ENCODE measurements around the gene LSM14B. TPM values are rescaled to one million over a fixed set of nuclear protein-coding genes. Genes with fewer than 3 reads are reported as not detected.

The LSM14B gene
- polyA plus RNA-seq, 1 donor from 2014 or later: 0.98 TPM

DNA sequence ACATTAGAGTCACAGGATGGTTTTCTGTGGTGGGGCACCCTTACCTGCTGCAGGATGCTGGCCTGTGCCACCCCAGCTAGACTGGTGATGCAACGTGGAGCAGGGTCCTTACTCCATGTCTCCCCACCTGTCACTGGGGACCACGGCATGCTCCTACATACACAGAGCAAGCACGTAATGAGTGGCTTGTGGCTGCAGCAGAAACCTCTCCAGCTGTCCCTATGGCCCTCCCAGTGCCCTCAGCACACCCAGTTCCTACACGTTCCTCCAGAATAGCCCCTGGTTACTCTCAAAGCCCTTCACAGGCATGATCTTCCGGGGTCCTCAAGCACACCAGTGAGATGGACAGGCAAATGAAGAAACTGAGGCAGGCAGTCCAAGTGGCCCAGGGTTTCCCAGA, 3.2 kb upstream of the LSM14B start:
- H3K9me3 Mint-ChIP-seq: peaks cover 0 to 9% (median 0%) of the 10 kb centered on the region in 3 donors
- peaks cover 7 to 12% (median 9%) of the 10 kb centered on the region in 3 donors for H3K4me1 Mint-ChIP-seq
- H3K27ac Mint-ChIP-seq: peak overlapping the region in 1 of 3 donors; percentile 100
- H3K27me3 Mint-ChIP-seq: peaks cover 6% of the 10 kb centered on the region
- H3K36me3 Mint-ChIP-seq: no peaks in the 10 kb centered on the region
- peak overlapping the region in 3 of 4 donors; percentile 41 to 76 (median 43) for H3K4me3 Mint-ChIP-seq

DNA sequence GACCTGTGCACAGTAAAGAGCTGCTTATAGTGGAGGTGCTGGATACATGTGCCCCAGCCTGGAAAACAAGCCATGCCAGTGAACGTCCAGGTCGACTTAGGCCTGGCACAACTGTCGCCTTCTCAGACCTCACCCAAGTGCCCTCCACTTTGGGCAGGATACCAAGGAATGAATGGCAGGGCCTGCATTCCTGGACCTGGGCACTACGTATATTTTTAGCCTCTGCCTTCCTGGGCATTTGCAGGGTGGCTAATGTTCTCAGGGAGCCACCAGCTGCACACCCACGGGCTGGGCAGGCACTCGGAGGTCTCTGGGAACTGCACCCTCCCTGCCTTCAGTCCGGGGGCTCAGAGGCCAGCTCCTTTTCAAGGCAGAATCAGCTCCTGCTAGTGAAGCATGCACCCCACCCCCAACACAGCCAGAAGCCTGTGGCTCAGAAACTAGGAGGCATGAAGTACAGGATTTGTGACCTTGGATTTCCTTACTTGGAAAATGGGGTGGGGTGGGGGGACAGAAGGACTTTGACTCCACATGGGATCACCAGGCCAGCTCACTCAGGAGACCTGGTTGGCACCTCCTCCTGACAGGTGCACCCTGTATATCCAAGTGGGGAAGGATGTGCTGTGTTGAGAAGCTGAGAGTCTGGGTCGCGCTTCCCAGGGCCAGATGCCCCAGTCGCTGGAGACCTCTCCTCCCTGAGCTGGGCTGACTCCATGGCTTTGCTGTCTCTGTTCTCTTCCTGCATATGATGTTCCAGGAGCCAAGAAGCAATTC, 2.5 kb upstream of the LSM14B start:
- H3K36me3 Mint-ChIP-seq: no peaks in the 10 kb centered on the region
- peak overlapping the region; percentile 19 to 100 (median 53) for H3K27ac Mint-ChIP-seq
- H3K9me3 Mint-ChIP-seq: peaks cover 0 to 7% (median 0%) of the 10 kb centered on the region in 3 donors
- peaks cover 13 to 17% (median 14%) of the 10 kb centered on the region in 3 donors for H3K4me1 Mint-ChIP-seq
- peaks cover 3% of the 10 kb centered on the region for H3K27me3 Mint-ChIP-seq
- peak overlapping the region in 2 of 4 donors; percentile 76 to 97 for H3K4me3 Mint-ChIP-seq

DNA sequence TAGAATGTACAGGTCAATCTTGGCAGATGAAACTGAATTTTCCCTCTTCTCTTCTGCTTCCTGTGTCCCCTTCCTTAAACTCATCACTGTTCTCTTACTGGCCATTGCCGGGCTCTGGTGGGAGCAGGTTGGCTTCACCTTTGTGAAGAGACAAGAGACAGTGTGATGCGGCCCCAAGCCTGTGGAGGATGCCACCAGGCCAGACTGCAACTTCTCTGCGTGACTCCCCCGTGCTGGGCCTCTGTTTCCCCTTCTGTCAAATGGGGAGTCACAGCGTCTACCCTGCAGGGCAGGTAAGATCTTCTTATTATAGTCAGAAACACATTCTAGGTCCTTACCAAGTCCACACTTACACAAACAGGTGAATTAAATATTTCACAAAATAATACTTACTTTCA, 1.9 kb upstream of the LSM14B start:
- Mint-ChIP-seq H3K9me3 (peaks cover 0 to 5% (median 0%) of the 10 kb centered on the region in 3 donors), H3K36me3 (no peaks in the 10 kb centered on the region), H3K4me1 (peaks cover 14 to 17% (median 15%) of the 10 kb centered on the region in 3 donors), H3K27me3 (peaks cover 3% of the 10 kb centered on the region), H3K4me3 (peak overlapping the region in 1 of 4 donors; percentile 97), H3K27ac (peak overlapping the region in 2 of 3 donors; percentile 19 to 100)

DNA sequence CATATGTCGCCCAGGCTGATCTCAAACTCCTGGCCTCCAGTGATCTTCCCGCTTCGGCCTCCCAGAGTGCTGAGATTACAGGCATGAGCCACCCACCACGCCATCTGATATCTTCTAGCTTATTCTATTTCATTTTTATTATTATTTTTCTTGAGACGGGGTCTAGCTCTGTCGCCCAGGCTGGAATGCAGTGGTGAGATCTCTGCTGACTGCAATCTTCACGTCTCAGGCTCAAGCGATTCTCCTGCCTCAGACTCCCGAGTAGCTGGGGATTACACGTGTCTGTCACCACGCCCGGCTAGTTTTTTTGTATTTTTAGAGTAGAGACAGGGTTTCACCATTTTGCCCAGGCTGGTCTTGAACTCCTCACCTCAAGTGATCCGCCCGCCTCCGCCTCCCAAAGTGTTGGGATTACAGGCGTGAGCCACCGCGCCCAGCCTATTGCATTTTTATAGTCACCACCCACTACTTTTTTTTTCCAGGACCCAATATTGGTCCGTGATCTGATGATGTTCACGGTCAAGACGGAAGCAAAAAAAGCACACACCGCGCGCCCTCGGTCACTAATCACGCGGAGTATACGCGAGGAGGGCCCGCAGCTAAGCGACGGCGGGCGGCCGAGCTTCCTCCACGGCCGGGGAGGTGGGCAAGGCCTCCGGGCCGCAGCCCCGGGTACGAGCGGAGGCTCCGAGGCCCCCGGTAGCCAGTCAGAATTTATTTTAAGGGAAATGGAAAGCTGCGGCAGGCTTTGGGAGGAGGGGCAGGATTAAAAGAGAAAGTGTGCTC, 1.1 kb upstream of the LSM14B start:
- peak overlapping the region; percentile 87 to 100 (median 92) for H3K27ac Mint-ChIP-seq
- no peaks in the 10 kb centered on the region for H3K9me3 Mint-ChIP-seq
- no peaks in the 10 kb centered on the region for H3K36me3 Mint-ChIP-seq
- H3K4me1 Mint-ChIP-seq: peaks cover 14 to 17% (median 15%) of the 10 kb centered on the region in 3 donors
- H3K4me3 Mint-ChIP-seq: peak overlapping the region; percentile 87 to 97 (median 96)
- H3K27me3 Mint-ChIP-seq: peaks cover 3% of the 10 kb centered on the region

DNA sequence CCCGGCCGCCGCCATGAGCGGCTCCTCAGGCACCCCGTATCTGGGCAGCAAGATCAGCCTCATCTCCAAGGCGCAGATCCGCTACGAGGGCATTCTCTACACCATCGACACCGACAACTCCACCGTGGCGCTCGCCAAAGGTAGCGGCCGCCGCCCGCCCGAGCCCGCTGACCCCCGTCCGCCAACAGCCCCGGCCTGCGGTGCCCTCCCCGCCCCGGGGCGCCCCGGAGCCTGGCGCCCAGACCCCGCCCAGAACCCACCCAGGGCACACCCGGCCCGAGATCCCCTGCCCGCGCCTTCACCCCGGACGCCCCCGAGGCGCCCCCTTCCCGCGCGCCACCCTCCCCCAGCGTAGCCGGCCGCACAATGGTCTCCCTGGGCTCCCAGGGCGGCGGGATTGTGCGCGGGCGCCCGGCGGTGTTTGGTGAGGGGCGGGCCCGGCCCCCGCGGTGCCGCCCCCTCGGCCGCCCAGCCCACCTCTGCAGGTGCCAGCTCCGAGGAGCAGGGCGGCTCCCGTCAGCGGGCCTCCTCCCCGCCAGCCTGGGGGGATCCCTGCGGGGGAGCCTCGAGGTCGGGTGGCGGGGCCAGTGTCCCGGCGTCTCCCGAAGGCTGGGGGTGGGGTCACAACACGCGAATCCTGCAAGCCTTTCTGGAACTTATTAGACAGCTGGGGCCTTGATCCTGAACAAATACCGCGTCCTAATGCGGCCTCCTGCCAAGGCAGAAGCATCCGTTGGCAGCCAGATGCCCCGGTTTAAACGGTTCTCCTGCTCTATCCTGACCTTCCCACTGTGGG, 577 bp downstream of the LSM14B start:
- peaks cover 20 to 22% (median 20%) of the 10 kb centered on the region in 3 donors for H3K4me1 Mint-ChIP-seq

DNA sequence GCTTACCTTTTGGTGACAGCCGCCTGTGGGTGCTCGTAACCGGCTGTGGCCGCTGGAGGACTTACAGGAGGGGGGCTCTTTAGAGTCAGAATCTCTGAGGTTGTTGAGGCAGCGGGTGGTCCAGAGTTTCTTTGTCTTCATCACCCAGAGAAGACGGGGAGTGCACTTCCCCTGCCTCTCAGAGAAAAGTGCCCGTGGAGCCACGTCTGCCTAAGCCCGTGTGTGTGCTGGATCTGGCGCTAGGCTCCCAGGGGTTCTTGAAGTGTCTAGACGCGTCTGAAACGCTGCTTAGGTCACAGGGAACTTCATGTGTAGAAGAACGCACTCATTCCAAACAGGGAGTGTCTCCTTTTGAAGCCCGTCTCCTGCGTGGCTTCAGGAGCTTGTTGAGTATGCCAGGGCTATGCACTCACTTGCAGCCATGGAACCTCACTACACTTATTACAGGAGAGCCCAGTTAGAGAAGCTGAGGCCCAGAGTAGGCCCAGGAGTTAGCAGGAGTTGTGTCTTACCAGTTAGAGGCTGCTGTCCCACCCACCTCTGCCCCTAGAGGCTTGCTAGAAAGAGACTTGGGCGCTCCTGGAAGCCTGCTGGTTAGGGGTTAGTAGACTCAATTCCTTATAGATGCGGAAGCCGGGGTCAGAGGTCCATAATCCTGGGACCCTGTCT, 1.3 kb downstream of the LSM14B start:
- Mint-ChIP-seq H3K4me1 (peaks cover 20 to 30% (median 25%) of the 10 kb centered on the region in 3 donors), H3K27me3 (peaks cover 3% of the 10 kb centered on the region), H3K36me3 (no peaks in the 10 kb centered on the region), H3K27ac (peak overlapping the region; percentile 53 to 96 (median 67)), H3K9me3 (no peaks in the 10 kb centered on the region), H3K4me3 (peak overlapping the region; percentile 82 to 92 (median 91))

More for the DNA sequence above, 577 bp downstream of the LSM14B start:
- Mint-ChIP-seq H3K9me3 (no peaks in the 10 kb centered on the region), H3K27ac (peak overlapping the region; percentile 53 to 96 (median 67)), H3K36me3 (no peaks in the 10 kb centered on the region), H3K27me3 (peaks cover 3% of the 10 kb centered on the region), H3K4me3 (peak overlapping the region; percentile 82 to 92 (median 91))

DNA sequence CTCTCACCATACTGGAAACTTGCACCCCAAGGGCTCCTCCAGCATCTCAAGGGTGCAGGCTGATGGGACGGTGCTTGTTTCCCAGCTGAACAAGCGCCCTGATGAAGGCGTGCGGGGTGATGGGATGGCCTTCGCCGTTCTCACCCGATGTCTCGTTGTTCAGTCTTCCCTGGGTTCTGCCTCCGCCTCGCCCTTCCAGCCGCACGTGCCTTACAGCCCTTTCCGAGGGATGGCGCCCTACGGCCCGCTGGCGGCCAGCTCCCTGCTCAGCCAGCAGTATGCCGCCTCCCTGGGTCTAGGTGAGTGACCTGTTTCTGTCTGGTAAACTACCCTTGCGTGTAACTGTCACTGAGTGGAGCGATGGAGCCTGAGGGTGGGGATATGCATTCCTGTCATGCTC, 3.9 kb downstream of the LSM14B start:
- H3K27me3 Mint-ChIP-seq: no peaks in the 10 kb centered on the region
- H3K4me1 Mint-ChIP-seq: peaks cover 20 to 33% (median 26%) of the 10 kb centered on the region in 3 donors
- peak overlapping the region in 2 of 3 donors; percentile 48 to 55 for H3K27ac Mint-ChIP-seq
- H3K9me3 Mint-ChIP-seq: no peaks in the 10 kb centered on the region
- H3K4me3 Mint-ChIP-seq: peak overlapping the region in 2 of 4 donors; percentile 54 to 90
- H3K36me3 Mint-ChIP-seq: no peaks in the 10 kb centered on the region

DNA sequence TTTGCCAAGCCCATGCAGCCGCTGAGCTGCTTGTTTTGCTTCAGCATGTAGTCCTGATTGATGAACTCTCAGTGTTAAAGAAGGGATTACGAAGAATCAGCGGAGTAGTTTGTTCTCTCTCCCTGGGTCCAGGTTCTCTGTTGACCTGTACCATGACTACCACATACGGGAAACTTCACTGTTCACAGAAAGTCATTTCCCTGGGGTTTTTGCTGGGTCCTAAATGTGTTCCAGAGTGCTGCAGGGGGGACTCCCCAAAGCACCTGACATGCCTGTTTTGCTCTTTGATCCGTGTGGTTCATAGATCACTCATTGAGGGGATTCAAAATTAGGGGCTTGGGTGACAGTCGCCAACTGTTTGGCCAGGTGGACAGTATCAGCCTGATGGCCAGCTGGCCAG, 5.5 kb downstream of the LSM14B start:
- H3K4me3 Mint-ChIP-seq: peak overlapping the region in 1 of 4 donors; percentile 67
- no peaks in the 10 kb centered on the region for H3K36me3 Mint-ChIP-seq
- no peaks in the 10 kb centered on the region for H3K27me3 Mint-ChIP-seq
- no peaks in the 10 kb centered on the region for H3K9me3 Mint-ChIP-seq
- H3K27ac Mint-ChIP-seq: peak overlapping the region in 1 of 3 donors; percentile 72
- H3K4me1 Mint-ChIP-seq: peaks cover 22 to 34% (median 29%) of the 10 kb centered on the region in 3 donors

DNA sequence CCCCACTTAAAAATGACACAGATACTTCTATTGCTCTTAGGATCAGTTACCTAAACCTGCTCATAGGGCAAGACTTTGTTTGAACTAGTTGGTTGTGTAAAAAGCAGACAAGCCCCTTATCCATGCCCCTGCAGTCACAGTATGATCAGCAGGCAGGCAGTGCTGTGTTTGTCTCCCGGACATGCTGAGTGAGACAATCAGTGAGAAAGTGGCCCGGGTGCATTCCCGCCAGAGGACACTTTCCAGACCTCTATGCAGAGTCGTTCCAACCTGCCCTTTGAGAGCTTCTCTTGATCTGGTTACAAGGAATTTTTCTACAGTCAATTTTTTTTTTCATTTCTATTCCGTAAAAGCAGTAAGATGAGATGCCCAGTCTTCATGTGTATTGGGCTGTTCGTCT, 6.2 kb downstream of the LSM14B start:
- no peaks in the 10 kb centered on the region for H3K9me3 Mint-ChIP-seq
- H3K4me1 Mint-ChIP-seq: peaks cover 21 to 34% (median 25%) of the 10 kb centered on the region in 3 donors
- no peaks in the 10 kb centered on the region for H3K27me3 Mint-ChIP-seq
- peak overlapping the region in 1 of 4 donors; percentile 67 for H3K4me3 Mint-ChIP-seq
- H3K27ac Mint-ChIP-seq: peak overlapping the region in 1 of 3 donors; percentile 72
- no peaks in the 10 kb centered on the region for H3K36me3 Mint-ChIP-seq

DNA sequence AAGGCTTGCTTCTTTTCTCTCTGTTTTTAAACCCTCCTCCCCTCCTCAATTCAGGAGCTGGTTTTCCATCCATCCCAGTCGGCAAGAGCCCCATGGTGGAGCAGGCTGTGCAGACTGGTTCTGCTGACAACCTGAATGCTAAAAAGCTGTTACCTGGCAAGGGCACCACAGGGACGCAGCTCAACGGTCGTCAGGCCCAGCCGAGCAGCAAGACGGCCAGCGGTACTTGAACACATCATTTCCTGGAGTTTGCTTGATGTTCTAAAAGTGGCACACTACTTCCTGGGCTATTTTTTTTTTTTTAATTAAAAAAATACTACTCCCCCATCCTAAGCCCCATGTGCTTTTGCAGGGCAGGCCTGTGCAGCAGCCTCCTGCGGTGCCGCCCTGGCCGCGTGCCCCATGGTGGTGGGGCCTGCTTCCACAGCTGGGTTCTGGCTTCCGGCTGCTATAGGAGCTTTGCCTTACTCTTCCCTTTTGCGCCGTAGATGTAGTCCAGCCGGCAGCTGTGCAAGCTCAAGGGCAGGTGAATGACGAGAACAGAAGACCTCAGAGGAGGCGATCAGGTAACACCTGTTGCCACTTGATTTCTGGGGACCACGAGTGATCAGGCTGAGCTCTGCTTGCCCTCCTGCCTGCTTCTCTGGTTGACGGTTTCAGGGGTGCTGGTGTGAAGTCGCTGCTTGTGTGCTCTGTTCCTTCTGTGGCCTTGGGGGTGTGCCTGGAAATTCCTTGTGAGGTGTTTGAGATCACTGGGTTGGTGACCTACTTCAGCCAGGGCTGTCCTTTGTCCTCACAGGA, 7.7 kb downstream of the LSM14B start:
- Mint-ChIP-seq H3K4me3 (peak overlapping the region in 2 of 4 donors; percentile 41 to 48), H3K27me3 (no peaks in the 10 kb centered on the region), H3K9me3 (no peaks in the 10 kb centered on the region), H3K4me1 (peaks cover 7 to 32% (median 18%) of the 10 kb centered on the region in 3 donors), H3K36me3 (no peaks in the 10 kb centered on the region), H3K27ac (peak overlapping the region in 2 of 3 donors; percentile 56 to 90)

DNA sequence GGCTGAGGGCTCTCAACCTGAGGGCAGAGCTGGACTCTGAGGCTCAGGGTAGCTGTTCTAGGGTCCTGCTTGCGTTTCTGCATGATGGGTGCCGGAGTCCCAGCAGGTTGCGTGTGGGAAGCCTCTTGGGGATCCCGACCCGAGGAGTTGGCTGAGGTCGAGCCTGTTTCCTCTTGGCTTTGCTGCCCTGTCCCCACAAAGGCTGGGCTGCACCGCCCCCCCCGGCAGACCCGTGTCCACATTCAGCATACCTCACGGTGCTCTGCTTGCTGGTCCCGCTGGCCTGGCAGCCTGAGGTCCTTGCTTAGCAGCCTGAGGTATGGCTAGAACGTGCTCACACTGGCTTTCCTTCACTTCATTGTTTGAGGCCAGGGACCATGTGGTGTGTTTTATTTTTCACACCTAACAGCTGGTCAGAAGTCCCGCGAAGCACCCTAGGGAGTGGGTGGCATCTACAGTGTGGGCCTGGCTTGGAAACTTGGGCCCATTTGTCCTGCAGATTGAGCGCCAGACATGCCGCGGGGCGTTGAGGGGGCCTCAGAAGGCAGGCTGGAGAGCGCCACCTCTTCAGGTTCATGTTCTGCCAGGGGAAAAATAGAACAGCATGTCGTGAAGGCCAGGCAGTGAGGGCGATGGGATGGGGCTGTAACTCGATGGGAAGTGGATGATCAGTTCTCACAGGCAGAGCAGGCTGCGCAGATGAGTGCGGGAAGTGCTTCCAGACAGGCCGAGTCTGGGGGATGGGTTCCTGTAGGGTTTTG, 9.5 kb downstream of the LSM14B start:
- Mint-ChIP-seq H3K4me3 (peak overlapping the region in 1 of 4 donors; percentile 40), H3K9me3 (no peaks in the 10 kb centered on the region), H3K27me3 (no peaks in the 10 kb centered on the region), H3K36me3 (no peaks in the 10 kb centered on the region), H3K4me1 (peaks cover 8 to 32% (median 18%) of the 10 kb centered on the region in 3 donors), H3K27ac (peak overlapping the region; percentile 71 to 87 (median 75))

DNA sequence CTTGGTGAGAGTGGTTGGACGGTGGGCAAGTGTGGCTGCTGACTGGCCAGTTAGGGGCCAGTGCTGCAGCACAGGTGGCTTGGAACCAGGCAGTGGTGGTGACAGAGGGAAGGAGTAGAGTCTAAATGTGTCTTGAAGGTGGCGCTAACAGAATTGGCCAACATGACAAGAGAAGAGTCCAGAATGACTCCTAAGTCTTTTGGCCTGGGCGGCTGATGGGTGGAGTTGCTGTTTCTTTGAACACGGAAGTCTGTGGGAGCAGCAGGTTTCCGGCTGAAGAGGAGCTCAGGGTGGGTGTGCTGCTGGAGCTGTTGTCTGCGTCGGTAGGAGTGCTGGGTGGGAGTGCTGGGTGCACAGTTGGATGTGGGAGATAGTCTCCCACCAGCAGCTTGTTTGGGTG, 10.1 kb downstream of the LSM14B start:
- Mint-ChIP-seq H3K4me1 (peaks cover 9 to 27% (median 21%) of the 10 kb centered on the region in 3 donors), H3K9me3 (no peaks in the 10 kb centered on the region), H3K4me3 (peak overlapping the region in 2 of 4 donors; percentile 59 to 68), H3K27ac (peak overlapping the region; percentile 71 to 87 (median 75)), H3K36me3 (no peaks in the 10 kb centered on the region), H3K27me3 (no peaks in the 10 kb centered on the region)
